ENCODE results near the gene CLK3.

DNA sequence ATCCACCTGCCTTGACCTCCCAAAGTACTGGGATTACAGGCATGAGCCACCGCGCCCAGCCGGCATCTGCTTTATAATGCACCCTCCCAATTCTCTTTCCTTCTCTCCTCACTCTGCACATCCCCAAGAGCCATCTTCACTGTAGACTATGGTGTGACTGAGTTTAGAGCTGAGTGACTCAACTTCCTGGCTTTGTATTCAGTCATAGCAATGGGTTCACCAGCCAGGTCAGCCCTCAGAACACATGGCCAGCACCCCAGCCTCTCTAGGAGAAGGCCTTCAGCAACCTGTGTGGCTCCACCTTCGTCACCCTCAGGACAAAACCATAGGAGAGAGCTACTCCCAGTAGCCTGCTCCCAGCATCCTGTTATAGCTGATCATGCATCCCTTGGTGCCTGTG, 41.6 kb upstream of the CLK3 start:
- TF ChIP-seq ARNT2 (CRISPR knock-in tag; IDR thresholded peaks at IDR 0.05; ENCODE audit: low read depth) (no peak), CAMTA2 (CRISPR knock-in tag; IDR thresholded peaks at IDR 0.05; ENCODE audit: borderline replicate concordance) (no peak), MXI1 (IDR thresholded peaks at IDR 0.05; ENCODE audit: borderline replicate concordance, low read depth, low read length) (no peak), ZNF138 (CRISPR knock-in tag; IDR thresholded peaks at IDR 0.05; ENCODE audit: low read depth) (no peak), EZH2 (conservative IDR thresholded peaks at IDR 0.05; ENCODE audit: low read depth, low read length) (no peak), FOSL1 (CRISPR knock-in tag; IDR thresholded peaks at IDR 0.05; ENCODE audit: borderline replicate concordance) (no peak), ZSCAN20 (CRISPR knock-in tag; IDR thresholded peaks at IDR 0.05; ENCODE audit: borderline replicate concordance) (no peak), MEF2D (CRISPR knock-in tag; IDR thresholded peaks at IDR 0.05) (no peak), TCF12 (IDR thresholded peaks at IDR 0.05) (no peak), TCF12 (CRISPR knock-in tag; IDR thresholded peaks at IDR 0.05) (no peak)
- TF ChIP-seq, protein P1, sequence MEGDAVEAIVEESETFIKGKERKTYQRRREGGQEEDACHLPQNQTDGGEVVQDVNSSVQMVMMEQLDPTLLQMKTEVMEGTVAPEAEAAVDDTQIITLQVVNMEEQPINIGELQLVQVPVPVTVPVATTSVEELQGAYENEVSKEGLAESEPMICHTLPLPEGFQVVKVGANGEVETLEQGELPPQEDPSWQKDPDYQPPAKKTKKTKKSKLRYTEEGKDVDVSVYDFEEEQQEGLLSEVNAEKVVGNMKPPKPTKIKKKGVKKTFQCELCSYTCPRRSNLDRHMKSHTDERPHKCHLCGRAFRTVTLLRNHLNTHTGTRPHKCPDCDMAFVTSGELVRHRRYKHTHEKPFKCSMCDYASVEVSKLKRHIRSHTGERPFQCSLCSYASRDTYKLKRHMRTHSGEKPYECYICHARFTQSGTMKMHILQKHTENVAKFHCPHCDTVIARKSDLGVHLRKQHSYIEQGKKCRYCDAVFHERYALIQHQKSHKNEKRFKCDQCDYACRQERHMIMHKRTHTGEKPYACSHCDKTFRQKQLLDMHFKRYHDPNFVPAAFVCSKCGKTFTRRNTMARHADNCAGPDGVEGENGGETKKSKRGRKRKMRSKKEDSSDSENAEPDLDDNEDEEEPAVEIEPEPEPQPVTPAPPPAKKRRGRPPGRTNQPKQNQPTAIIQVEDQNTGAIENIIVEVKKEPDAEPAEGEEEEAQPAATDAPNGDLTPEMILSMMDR (CRISPR knock-in tag; IDR thresholded peaks at IDR 0.05) = no peak
- TF ChIP-seq, protein P2, sequence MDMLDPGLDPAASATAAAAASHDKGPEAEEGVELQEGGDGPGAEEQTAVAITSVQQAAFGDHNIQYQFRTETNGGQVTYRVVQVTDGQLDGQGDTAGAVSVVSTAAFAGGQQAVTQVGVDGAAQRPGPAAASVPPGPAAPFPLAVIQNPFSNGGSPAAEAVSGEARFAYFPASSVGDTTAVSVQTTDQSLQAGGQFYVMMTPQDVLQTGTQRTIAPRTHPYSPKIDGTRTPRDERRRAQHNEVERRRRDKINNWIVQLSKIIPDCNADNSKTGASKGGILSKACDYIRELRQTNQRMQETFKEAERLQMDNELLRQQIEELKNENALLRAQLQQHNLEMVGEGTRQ (IDR thresholded peaks at IDR 0.05; ENCODE audit: low read depth, low read length) = no peak
- TF ChIP-seq, protein P2 (CRISPR knock-in tag; IDR thresholded peaks at IDR 0.05; ENCODE audit: borderline replicate concordance) = no peak
